SIG-M5 treated with dmso at 0.1 percent for 504 hours (cell line): ENCODE results near the gene MLLT10.
A peak's percentile ranks its signal among the peaks of the same experiment; 100 is the strongest.
"Not testable (repeated sequence)": the region's sequence is repeated elsewhere in the genome, so short reads cannot be mapped to it uniquely, and the experiment has no call there.

Experiments used
- DNase-seq: peaks from one replicate; lab custom pipeline; 2025; ENCODE audit not compliant: unreplicated experiment; lab: John Stamatoyannopoulos, UW

MLLT10 gene

DNA sequence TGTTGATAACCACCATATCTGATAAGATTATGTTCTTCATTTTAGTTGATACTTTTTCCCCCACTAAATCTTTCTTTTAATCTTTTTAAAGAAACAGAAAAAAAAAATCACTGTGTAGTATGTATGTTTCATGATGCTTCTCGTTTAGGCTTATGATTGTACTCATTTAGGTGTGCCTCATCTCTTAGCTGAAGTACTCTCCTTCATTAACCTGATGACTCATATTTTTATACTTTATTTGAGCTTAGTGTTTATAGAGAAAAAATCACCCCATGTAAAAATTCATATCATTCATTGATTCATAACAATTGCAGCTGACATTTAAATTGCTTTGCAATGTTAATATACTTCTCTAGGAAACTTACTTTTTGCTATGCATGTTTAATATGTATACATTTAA lies 158.9 kb downstream of the MLLT10 start:
- DNase-seq = no peak

DNA sequence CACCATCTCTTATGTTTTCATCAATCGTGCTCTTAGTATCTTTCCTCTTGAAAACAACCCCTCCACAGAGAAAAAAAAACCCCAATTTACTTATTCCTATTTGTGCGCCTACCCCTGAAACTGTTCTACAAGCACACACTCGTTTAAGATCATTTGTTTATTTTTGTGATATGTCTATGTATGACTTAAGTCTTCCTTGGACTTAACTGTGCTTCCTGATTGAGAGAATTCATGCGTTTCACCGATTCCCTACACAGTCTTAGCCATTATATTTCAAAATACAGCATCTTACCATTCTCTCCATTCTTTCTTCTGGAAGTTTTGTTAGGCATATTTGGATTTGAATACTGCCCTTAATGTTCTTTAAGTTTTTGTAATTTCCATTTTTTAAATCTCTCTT lies 159.4 kb downstream of the MLLT10 start:
- no peak for DNase-seq

DNA sequence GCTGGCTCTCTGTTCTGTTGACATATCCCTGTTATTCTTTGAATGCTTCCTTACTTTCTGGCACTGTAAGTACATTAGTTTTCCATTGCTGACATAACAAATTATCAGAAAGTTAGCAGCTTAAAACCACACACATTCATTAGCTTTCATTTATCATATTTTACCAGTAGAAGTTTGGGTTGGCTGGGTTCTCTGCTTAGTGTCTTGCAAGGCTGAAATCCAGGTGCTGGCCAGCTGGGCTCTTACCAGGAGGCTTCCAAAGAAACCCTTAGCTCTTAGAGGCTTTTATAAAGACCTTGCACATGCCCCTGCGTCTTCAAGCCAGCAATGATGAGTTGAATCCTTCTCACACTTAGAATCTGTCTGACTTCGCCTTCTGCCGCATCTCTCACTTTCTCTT lies 160.6 kb downstream of the MLLT10 start:
- no peak for DNase-seq

DNA sequence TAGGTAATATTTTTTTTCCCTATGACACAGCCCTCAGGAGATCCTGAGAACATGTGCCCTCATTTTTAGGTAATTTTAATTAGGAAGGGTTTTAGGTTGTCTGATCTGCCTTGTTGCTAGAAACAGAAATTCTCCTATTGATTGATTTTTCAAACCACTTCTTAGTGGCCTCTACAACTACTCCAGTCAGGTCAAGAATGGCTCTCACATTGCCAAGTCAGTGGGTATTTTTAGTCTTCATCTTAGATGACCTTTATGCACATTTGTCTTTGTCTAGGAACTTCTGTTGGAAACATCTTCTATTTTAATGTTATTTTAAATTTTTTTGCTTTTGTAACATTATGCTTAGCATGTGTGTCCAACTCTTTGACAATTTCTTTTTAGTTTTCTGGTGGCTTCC lies 162.3 kb downstream of the MLLT10 start:
- DNase-seq = no peak

DNA sequence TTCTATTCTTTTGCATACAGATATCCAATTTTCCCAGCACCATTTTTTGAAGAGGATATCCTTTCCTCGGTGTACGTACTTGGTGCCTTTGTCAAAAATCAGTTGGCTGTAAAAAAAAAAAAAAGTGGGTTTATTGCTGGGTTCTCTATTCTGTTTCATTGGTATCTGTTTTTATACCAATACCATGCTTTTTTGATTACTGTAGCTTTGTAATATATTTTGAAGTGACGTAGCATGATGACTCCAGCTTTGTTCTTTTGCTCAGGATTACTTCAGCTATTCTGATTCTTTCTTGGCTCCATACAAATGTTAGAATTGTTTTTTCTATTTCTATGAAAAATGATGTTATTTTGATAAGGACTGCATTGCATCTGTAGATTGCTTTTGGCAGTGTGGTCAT lies 165.5 kb downstream of the MLLT10 start:
- no peak for DNase-seq

DNA sequence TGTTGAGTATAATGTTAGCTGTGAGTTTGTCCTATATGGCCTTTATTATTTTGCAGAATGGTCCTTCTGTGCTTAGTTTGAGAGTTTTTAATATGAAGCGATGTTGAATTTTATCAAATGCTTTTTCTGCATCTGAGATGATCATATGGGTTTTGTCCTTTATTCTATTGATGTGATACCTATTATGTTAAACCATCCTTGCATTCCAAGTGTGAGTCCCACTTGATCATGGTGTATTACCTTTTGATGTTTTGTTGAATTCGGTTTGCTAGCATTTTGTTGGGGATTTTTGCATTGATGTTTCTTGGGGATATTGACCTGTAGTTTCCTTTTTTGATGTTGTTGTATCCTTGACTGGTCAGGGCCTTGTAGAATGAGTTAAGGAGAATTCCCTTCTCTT lies 166.4 kb downstream of the MLLT10 start:
- DNase-seq = no peak

DNA sequence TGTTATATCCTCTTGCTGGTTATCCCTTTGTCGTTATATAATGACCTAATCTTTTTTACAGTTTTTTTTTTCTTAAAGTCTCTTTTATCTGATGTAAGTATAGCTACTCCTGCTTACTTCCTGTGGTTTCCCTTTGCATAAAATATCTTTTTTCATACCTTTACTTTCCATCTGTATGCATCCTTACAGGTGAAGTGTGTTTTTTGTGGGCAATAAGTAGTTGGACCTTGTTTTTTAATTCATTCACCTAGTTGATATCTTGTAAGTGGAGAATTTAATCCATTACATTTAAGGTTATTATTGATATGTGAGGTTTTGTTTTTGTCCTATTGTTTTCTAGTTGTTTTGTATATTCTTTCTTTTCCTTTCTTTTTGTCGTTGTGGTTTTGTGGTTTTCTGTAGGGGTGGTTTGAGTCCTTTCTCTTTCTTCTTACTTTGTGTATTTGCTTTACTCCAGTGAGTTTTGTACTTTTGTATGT lies 168.6 kb downstream of the MLLT10 start:
- no peak for DNase-seq

DNA sequence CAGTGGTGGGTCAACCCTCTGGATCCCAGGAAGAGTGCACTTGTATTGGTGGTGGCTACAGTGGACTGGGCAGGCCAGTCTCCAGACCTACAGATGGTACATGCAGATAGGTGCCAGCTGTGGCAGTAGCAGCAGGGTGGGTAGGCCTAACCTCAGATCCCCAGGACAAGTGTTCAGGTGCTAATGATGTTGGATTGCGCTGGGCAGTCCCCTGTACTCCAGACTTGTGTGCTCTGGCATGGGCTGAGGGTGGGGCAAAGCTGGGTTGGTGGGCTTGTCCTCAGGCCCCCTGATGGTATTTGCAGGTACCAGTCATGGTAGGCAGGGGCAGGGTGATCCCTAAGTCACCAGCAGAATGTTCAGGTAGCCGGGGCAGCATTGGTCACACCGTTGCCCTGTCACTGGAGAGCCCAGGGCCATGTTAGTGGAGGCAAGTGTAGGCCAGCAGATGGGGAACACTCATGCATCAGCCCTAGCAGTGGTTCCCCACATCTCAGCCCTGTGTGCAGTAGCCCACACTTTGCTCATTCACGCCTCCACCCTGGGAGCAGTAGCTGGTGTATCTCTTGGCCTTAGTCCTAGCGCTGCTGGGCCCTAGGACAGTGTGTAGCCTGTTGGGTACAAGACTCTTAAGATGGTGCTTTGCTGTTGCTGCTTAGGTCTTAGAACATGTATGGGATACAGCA lies 171.3 kb downstream of the MLLT10 start:
- DNase-seq = no peak

DNA sequence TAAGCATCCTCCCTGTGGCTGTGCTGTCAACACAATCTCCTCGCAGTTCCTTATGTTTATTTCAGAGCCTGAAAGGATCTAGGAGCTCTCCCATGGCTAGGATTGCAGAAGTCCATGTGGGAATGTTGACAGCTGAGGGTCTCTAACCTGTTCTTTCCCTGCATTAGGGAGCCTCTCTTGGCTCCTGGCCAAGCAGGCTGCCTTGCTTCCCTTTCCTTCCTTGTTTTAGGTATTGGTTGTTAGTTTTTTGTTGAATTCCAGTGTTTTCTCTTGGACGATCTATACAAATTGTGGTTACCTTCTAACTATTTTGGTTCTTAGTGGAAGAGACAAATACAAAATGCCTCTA lies 171.8 kb downstream of the MLLT10 start:
- DNase-seq = no peak

DNA sequence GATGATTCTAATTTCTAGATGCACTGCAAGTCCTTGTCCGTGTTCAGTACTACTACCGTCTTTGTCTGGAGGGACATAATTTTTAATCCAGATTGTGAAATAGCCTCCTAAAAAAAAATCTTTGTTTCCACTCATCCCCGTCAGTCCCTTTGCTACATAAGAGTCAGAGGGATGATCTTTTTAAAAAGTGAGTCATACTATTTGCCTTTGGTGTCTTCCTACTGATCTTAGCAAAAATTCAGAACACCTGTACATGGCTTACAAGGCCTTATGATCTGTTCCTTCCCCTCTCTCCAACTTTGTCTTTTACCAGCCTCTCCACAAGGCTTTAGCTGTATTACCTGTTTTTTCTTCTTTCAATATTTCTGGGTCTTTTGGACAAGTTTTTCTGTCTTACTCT lies 173.5 kb downstream of the MLLT10 start:
- no peak for DNase-seq

DNA sequence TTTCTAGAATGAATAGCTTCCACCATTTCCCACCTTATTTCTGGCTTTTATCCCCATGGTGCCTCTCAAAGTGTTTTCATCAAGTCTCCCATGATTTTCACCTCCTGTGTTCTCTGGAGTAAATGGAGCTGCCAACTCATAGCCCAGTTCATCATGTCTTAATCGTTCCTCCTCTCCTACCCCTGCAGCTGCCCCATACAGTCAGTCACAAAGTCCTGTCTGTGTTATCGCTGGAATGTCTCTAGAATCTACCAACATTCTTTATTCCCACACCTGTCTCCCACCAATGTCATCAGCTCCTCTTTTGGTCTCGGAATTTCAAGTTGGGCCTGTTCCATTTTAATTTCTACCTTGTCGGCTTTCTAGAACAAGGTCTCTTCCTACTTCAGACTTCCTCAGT lies 178.9 kb downstream of the MLLT10 start:
- no peak for DNase-seq

DNA sequence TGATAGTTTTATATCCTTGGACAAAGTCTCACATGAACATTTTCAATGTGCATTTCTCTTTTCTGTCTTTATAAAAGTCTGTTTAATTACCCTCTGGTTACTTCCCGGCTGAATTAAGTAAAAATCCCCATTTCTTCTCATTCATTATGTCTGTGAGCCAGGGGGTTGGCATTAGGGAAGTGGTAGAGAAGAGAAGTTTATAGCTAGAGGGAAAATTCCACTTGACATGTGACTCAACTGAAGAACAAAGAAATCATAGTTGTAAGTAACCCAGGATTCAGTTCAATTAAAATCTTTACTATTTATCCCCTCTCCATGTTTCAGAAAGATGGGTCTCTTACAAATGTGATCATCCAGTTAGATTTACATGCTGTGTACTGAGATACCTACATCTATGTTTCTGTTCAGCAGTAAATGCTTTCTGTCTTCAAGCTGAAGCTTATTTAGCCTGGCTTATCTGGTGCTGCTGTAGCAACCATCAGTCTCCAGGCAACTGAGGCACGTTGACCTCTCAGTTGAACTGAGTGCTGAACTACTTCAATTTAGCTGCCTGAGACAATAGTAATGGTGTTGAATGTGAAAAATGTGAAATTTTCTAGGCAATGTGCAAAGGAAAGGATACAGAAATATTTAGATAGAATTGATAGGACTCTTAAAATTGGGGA lies 181.6 kb downstream of the MLLT10 start:
- DNase-seq = no peak

DNA sequence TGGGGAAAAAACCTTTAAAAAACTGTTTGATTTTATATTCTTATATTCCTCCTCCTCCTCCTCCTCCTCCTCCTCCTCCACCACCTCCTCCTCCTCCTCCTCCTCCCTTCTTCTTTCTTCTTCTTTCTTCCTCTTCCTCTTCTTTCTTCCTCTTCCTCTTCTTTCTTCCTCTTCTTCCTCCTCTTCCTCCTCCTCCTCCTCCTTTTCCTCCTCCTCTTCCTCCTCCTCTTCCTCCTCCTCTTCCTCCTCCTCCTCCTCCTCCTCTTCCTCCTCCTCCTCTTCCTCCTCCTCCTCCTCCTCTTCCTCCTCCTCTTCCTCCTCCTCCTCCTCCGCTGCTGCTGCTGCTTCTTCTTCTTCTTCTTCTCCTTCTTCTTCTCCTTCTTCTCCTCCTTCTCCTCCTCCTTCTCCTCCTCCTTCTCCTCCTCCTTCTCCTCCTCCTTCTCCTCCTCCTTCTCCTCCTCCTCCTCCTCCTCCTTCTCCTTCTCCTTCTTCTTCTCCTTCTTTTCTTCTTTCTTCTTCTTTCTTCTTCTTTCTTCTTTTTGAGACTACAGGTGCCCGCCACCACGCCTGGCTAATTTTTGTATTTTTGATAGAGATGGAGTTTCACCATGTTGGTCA lies 183.5 kb downstream of the MLLT10 start:
- not testable (repeated sequence) for DNase-seq

DNA sequence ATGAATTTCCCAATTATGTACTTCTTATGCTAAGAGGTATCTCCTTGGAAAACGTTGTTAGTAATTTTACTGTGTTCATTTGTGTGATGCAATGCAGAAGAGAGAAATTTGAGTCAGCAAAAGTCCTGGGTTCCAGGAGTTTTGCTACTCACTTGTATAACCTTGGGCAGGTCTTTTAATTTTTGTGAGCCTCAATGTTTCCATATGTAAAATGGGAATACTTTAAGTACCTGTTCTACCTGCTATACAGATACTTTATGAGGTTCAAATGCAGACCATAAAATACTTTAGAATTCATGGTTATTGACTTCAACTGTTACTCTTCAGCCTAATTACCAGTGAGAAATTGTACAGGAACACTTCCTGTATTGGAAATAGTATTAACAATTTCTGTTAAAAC lies 185.5 kb downstream of the MLLT10 start:
- no peak for DNase-seq

DNA sequence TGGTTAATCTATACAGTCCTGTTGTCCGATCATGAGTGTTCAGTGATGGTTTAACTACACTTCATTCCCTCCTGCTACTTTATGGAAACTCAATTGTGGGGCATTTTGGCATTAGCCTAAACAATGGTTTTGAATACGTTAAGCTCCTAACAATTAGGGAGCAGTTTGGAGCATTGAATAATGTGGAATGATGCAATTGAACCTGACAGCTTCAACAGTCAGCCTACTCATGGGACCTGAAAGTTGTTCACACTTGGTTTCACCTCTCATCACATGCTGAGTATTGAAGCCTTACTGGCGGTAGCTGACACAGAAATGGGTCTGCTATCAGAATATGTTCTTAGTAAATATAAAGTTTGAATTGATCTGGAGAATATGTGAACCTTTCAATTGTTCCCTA lies 186.1 kb downstream of the MLLT10 start:
- no peak for DNase-seq

DNA sequence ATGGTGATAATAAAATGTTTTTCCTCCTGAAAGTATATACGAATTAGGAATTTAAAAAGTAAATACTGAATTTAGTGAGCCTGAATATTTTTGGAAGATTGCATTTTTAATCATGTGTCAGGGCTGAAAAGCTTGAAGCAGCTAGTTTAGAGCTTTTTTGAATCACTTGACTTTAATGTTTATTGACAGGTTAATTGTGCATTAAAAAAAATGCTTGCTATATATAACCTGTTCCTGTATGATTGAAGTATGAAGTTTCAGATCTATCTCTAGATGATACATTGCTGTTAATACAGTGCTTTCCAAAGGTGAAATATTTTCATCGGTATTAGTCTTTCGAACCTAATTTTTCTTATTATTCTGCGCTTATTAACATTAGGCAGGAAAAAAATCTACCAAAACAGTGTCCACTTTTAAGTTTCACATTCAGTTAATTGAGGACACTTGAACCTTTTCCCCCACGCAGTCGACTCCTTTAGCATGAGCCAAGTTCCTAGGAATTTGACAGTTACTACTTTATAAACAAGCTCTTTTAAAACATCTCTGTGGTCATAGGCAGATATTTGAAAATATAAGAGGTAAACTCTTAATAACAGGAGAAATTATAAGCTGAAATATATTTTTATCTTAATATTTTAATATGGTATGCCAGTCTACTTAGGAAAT lies 187.1 kb downstream of the MLLT10 start:
- DNase-seq = no peak

DNA sequence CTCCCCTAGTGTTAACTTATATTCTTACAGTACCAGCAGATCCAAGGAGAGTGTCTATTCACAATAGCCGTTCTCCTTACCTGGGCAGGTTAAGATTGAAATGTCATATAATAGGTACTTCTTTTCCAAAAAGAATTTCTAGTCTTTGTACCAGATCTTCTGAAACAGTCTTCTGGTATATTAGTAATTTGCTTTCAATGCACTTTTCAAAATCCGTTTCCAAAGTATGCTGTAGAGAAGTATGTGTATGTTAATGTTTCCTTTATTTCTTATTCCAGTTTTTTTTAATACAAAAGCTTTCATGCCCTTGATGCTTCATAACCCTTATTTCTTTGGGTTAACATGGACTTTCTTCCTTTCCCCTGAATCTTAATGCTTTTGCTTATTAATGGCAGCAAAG lies 188.2 kb downstream of the MLLT10 start:
- no peak for DNase-seq

DNA sequence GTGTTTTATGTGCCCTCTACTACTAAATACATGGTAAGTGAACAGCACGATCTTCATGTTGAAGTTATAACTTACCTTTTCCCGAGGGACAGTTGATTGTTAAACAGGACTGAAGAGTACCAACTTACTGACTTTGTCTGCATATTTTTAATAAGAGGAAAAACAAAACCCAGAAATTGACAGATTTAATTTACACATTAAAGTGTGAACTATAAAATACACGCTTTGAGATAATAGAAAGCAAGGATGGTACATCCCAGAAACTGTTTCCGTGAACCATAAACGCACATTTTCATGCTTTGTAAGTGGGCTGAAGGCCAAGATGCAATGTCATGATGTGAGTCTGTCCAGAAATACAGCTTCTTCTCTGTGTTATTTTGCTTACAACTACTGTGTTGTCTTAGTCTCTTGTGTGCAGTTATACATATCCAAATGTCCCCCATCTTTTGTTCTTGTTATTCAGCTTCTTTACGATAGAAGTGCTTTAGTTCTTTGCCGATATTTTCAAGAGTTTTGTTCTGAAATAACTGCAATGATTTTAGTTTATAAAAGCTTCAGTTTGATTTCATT lies 190.1 kb downstream of the MLLT10 start:
- no peak for DNase-seq

DNA sequence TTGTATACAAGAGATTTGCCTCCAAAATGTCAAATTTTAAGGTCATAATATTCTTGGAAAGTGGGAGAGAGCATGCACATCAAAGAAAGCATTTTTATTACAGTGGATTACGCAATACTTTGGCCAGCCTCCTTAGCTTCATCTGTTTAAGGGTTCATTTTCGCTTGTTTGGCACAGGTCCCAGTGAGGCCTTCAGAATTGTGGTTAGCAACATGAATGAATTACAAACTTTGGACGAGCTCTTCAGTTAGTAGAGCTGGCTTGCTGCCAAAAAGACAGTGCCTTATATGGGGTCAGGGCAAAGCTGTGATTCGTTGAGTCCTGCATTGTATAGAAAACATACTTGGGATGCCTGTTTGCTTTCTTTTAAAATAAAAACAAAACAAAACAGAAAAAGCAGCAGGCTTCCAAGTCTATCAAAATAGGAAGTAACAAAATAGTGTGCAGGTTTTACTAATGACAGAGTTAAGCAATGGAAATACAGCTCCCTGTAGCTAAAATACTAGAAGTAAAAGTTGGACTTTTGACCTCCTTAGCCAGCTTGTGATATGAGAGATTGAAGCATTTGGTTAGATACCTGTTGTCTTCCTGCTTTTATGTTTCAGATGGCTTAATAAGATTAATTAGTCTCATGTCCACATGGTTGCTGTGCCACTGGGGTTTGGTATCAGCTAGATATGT lies 190.8 kb downstream of the MLLT10 start:
- DNase-seq = peak; percentile 92

DNA sequence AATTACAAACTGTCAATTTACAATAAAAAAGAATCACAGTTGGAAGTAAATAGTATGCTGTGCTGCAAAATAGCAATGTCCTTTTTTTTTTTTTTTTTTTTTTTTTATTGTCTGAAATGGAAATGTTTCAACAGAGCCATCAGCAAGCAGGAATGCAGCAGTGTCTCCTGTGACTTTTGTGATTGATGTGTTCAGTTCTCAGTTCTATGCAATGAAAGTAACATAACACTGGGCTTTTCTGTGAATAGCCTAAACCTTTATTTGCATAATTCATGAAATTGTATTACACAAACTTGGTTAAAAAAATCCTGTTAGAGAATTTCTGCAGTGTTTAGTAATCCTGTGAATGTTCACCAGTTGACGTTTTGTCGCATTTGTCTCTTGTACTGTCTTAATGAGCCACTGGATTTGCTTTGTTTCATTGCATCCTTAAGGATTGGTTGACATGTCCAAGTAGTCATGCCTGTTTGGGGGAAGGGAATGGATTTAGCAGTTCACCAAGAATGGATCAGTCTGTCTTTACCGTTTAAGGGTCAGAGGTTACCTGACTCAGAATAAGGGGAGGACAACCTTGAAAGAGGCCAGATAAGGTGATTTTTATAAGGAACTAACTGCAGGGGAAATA lies 192.7 kb downstream of the MLLT10 start:
- DNase-seq = no peak
